ENCODE results near the gene GDPGP1. TPM values are rescaled to one million over a fixed set of nuclear protein-coding genes. Genes with fewer than 3 reads are reported as not detected.

The GDPGP1 gene
- total RNA-seq, 1 donor from 2014 or later: 8.4 TPM

GRCh38 chr15:90225047-90225446, 9.0 kb upstream of the GDPGP1 start:
- H3K27me3 Mint-ChIP-seq (ENCODE audit: low read depth): no peaks in the 10 kb centered on the region

GRCh38 chr15:90225504-90226234, 8.3 kb upstream of the GDPGP1 start:
- Mint-ChIP-seq H3K27me3 (ENCODE audit: low read depth) (no peaks in the 10 kb centered on the region), H3K27ac (no peak overlapping the region), H3K36me3 (peaks cover 17% of the 10 kb centered on the region), H3K9me3 (no peaks in the 10 kb centered on the region), H3K4me3 (no peak overlapping the region), H3K4me1 (no peaks in the 10 kb centered on the region)
- TF ChIP-seq CTCF (IDR thresholded peaks at IDR 0.05; ENCODE audit: unreplicated experiment): no peak
- no peak for DNase-seq (ENCODE audit: low spot score in 2 of 2, unreplicated experiment in 2 of 2)

More at GRCh38 chr15:90225047-90225446, 9.0 kb upstream of the GDPGP1 start:
- no peak overlapping the region for H3K4me3 Mint-ChIP-seq
- no peaks in the 10 kb centered on the region for H3K4me1 Mint-ChIP-seq
- peaks cover 17% of the 10 kb centered on the region for H3K36me3 Mint-ChIP-seq
- no peaks in the 10 kb centered on the region for H3K9me3 Mint-ChIP-seq
- no peak for TF ChIP-seq CTCF (IDR thresholded peaks at IDR 0.05; ENCODE audit: unreplicated experiment)
- no peak for DNase-seq (ENCODE audit: low spot score in 2 of 2, unreplicated experiment in 2 of 2)
- no peak overlapping the region for H3K27ac Mint-ChIP-seq

GRCh38 chr15:90227336-90227735, 6.7 kb upstream of the GDPGP1 start:
- TF ChIP-seq CTCF (IDR thresholded peaks at IDR 0.05; ENCODE audit: unreplicated experiment): no peak
- Mint-ChIP-seq H3K4me1 (no peaks in the 10 kb centered on the region), H3K36me3 (peaks cover 17% of the 10 kb centered on the region), H3K9me3 (no peaks in the 10 kb centered on the region), H3K4me3 (no peak overlapping the region), H3K27ac (no peak overlapping the region), H3K27me3 (ENCODE audit: low read depth) (no peaks in the 10 kb centered on the region)
- DNase-seq (ENCODE audit: low spot score in 2 of 2, unreplicated experiment in 2 of 2): no peak

- DNase-seq (ENCODE audit: low spot score in 2 of 2, unreplicated experiment in 2 of 2): no peak
- Mint-ChIP-seq H3K9me3 (no peaks in the 10 kb centered on the region), H3K4me3 (no peak overlapping the region), H3K36me3 (peaks cover 17% of the 10 kb centered on the region), H3K27ac (no peak overlapping the region), H3K4me1 (peaks cover 3% of the 10 kb centered on the region), H3K27me3 (ENCODE audit: low read depth) (no peaks in the 10 kb centered on the region)
- TF ChIP-seq CTCF (IDR thresholded peaks at IDR 0.05; ENCODE audit: unreplicated experiment): no peak
Measured at GRCh38 chr15:90227816-90228772, 5.9 kb upstream of the GDPGP1 start.

GRCh38 chr15:90228960-90229359, 5.0 kb upstream of the GDPGP1 start:
- Mint-ChIP-seq H3K27me3 (ENCODE audit: low read depth) (no peaks in the 10 kb centered on the region), H3K27ac (no peak overlapping the region), H3K9me3 (no peaks in the 10 kb centered on the region), H3K36me3 (peaks cover 17% of the 10 kb centered on the region), H3K4me1 (peaks cover 3% of the 10 kb centered on the region), H3K4me3 (no peak overlapping the region)
- no peak for DNase-seq (ENCODE audit: low spot score in 2 of 2, unreplicated experiment in 2 of 2)
- TF ChIP-seq CTCF (IDR thresholded peaks at IDR 0.05; ENCODE audit: unreplicated experiment): no peak

All from mesothelial cell of epicardium (in vitro differentiated cells).